ENCODE results near the gene HEXIM1.

- no peak for TF ChIP-seq CTCF (conservative IDR thresholded peaks at IDR 0.05; ENCODE audit: low read length)
- no peak for TF ChIP-seq EZH2phosphoT487 (IDR thresholded peaks at IDR 0.05; ENCODE audit: borderline replicate concordance, low read depth, low read length)
These were observed 35.5 kb upstream of the HEXIM1 start for GRCh38 chr17:45112559-45113423.

All from OCI-LY7 (cell line).